ENCODE measurements around the gene PLPP3. TPM values are rescaled to one million over a fixed set of nuclear protein-coding genes. Genes with fewer than 3 reads are reported as not detected.

The PLPP3 gene
- polyA plus RNA-seq, 3 donors: 0.21 to 0.32 TPM; not detected in 1

GRCh38 chr1:56584910-56585528 is 5.7 kb upstream of the PLPP3 start:
- H4K20me1 ChIP-seq (ENCODE audit: insufficient read depth, low read length): no peaks in the 10 kb centered on the region
- H3K4me1 ChIP-seq (ENCODE audit: control insufficient read depth in 1 of 2, insufficient read depth in 2 of 2, low read length in 2 of 2): no peaks in the 10 kb centered on the region
- H3K9me3 ChIP-seq (replicated peaks in 1 of 2; ENCODE audit: control insufficient read depth in 1 of 2, insufficient read depth in 1 of 2, low read length in 2 of 2): no peaks in the 10 kb centered on the region
- no peaks in the 10 kb centered on the region for H3K79me2 ChIP-seq (ENCODE audit: insufficient read depth, low read length)
- no peak overlapping the region for H3K4me2 ChIP-seq (replicated peaks; ENCODE audit: extremely low read depth, low read length, poor library complexity, severe bottlenecking)
- intact Hi-C loops (cut with micrococcal nuclease): loop anchor here (2.0 to 10.0 kb wide), 4 partner anchors 1206 to 1440 kb away; no protein-coding TSS in a partner anchor
- no peak overlapping the region for H3K9ac ChIP-seq (ENCODE audit: insufficient read depth, low read length, poor library complexity, severe bottlenecking)
- H3K9me3 Mint-ChIP-seq: peaks cover 0 to 3% (median 0%) of the 10 kb centered on the region in 7 donors
- H3K27ac ChIP-seq (ENCODE audit: low read depth in 1 of 2, low read length in 2 of 2): no peak overlapping the region
- H3K4me3 Mint-ChIP-seq: no peak overlapping the region
- H3K36me3 ChIP-seq (replicated peaks in 1 of 2; ENCODE audit: control insufficient read depth in 1 of 2, insufficient read depth in 2 of 2, low read length in 2 of 2): no peaks in the 10 kb centered on the region
- H3K36me3 Mint-ChIP-seq: no peaks in the 10 kb centered on the region
- peaks cover 4 to 10% (median 8%) of the 10 kb centered on the region in 3 donors for H3K27me3 Mint-ChIP-seq (ENCODE audit: low read depth in 3 of 3)
- no peak overlapping the region for H3K27ac Mint-ChIP-seq
- no peak overlapping the region for H3K4me3 ChIP-seq (replicated peaks in 1 of 3; ENCODE audit: low read depth in 2 of 3, low read length in 3 of 3)
- peak; percentile 88 for TF ChIP-seq CTCF (IDR thresholded peaks at IDR 0.05)
- WGBS (ENCODE audit: insufficient coverage): no CpG with 5 or more reads among the region's 5 CpGs
- H3K27me3 ChIP-seq (ENCODE audit: control insufficient read depth in 2 of 2, insufficient read depth in 2 of 2, low read length in 2 of 2): peaks cover 0 to 6% of the 10 kb centered on the region in 2 donors
- H3K4me1 Mint-ChIP-seq: peaks cover 2% of the 10 kb centered on the region
- peak; percentile 24 to 59 (median 46) for DNase-seq
- no peak overlapping the region for H2AFZ ChIP-seq (ENCODE audit: insufficient read depth, low read depth, low read length, poor library complexity, severe bottlenecking)

- Histone ChIP-seq H3K4me1 (ENCODE audit: control insufficient read depth in 1 of 2, insufficient read depth in 2 of 2, low read length in 2 of 2) (peaks cover 0 to 8% of the 10 kb centered on the region in 2 donors), H3K4me2 (replicated peaks; ENCODE audit: extremely low read depth, low read length, poor library complexity, severe bottlenecking) (no peak overlapping the region), H3K9me3 (replicated peaks in 1 of 2; ENCODE audit: control insufficient read depth in 1 of 2, insufficient read depth in 1 of 2, low read length in 2 of 2) (no peaks in the 10 kb centered on the region), H3K36me3 (replicated peaks in 1 of 2; ENCODE audit: control insufficient read depth in 1 of 2, insufficient read depth in 2 of 2, low read length in 2 of 2) (no peaks in the 10 kb centered on the region), H3K79me2 (ENCODE audit: insufficient read depth, low read length) (no peaks in the 10 kb centered on the region), H2AFZ (ENCODE audit: insufficient read depth, low read depth, low read length, poor library complexity, severe bottlenecking) (no peak overlapping the region), H3K4me3 (replicated peaks in 1 of 3; ENCODE audit: low read depth in 2 of 3, low read length in 3 of 3) (no peak overlapping the region), H4K20me1 (ENCODE audit: insufficient read depth, low read length) (no peaks in the 10 kb centered on the region), H3K9ac (ENCODE audit: insufficient read depth, low read length, poor library complexity, severe bottlenecking) (no peak overlapping the region), H3K27ac (ENCODE audit: low read depth in 1 of 2, low read length in 2 of 2) (no peak overlapping the region), H3K27me3 (ENCODE audit: control insufficient read depth in 2 of 2, insufficient read depth in 2 of 2, low read length in 2 of 2) (peaks cover 0 to 13% of the 10 kb centered on the region in 2 donors)
- Mint-ChIP-seq H3K27ac (no peak overlapping the region), H3K9me3 (peaks cover 0 to 3% (median 0%) of the 10 kb centered on the region in 7 donors), H3K4me1 (peaks cover 10% of the 10 kb centered on the region), H3K36me3 (no peaks in the 10 kb centered on the region), H3K27me3 (ENCODE audit: low read depth in 3 of 3) (peaks cover 8 to 16% (median 15%) of the 10 kb centered on the region in 3 donors), H3K4me3 (no peak overlapping the region)
- intact Hi-C loops (cut with micrococcal nuclease): loop anchor here (2.0 to 10.0 kb wide), 4 partner anchors 1205 to 1439 kb away; no protein-coding TSS in a partner anchor
- DNase-seq: no peak
- WGBS (ENCODE audit: insufficient coverage): no CpG with 5 or more reads among the region's 2 CpGs
- no peak for TF ChIP-seq CTCF (IDR thresholded peaks at IDR 0.05)
These were observed 4.7 kb upstream of the PLPP3 start for GRCh38 chr1:56583957-56584468.
